A549 (cell line): ENCODE measurements around the gene L3HYPDH. TPM values are rescaled to one million over a fixed set of nuclear protein-coding genes. Genes with fewer than 3 reads are reported as not detected.

Source experiments
- ATAC-seq, 2 experiments: fragments of 200-7000 bp in 1 of 2; fragments of >200 bp in 1 of 2; cut with Nextera tagmentation in 1 of 2; cut with Tn5 transposase in 1 of 2; 3 replicates each; pipeline versions ENCODE4 v1.8.0 to v1.9.1; 2018 to 2020; ENCODE audit warnings: mild to moderate bottlenecking in 1 of 2, moderate library complexity in 1 of 2
- CTCF ChIA-PET: fragments of 300-600 bp; sonication (Branson Sonifier 250); formaldehyde crosslinking; extraction: SDS; loops from one replicate; lab custom pipeline; 2021; ENCODE audit warnings: antibody characterized with exemption, inconsistent platforms; lab: Yijun Ruan, JAX
- POLR2A ChIA-PET: fragments of 350-600 bp; formaldehyde crosslinking; extraction: SDS; loops from one replicate; lab custom pipeline; 2021; ENCODE audit warnings: antibody characterized with exemption, inconsistent platforms; lab: Yijun Ruan, JAX
- DNase-seq, 2 experiments: peaks; one replicate each; pipeline versions ENCODE4 v3.0.0 to v3.0.0-alpha.2; 2011 to 2016; ENCODE audit warnings: low read depth in 1 of 2, low spot score in 1 of 2
- FAIRE-seq: peaks from 2 replicates; lab custom pipeline; 2011; peaks lifted over from hg19 to GRCh38; lab: Jason Lieb, UNC
- H3K27ac ChIP-seq, 2 experiments: fragments of >200 bp; sonication (Bioruptor Twin); formaldehyde crosslinking; 3 replicates each; pipeline ENCODE4 v1.5.1; 2016 to 2017
- H3K4me1 ChIP-seq: fragments of >200 bp; sonication (Bioruptor Twin); formaldehyde crosslinking; 3 replicates; pipeline ENCODE4 v1.6.1; 2016
- H3K4me2 ChIP-seq: fragments of >200 bp; sonication (Bioruptor Twin); formaldehyde crosslinking; 3 replicates; pipeline ENCODE4 v1.6.1; 2016
- H3K4me3 ChIP-seq: fragments of >200 bp; sonication (Bioruptor Twin); formaldehyde crosslinking; 3 replicates; pipeline ENCODE4 v1.5.1; 2016
- H3K9me3 ChIP-seq: fragments of >200 bp; sonication (Bioruptor Twin); formaldehyde crosslinking; 3 replicates; pipeline ENCODE4 v1.6.1; 2016
- ATOH8 ChIP-seq: fragments of 250-450 bp; sonication (Bioruptor Pico); IDR thresholded peaks from 2 replicates; pipeline ENCODE4 v1.5.0; 2020; ENCODE audit warnings: low read depth, mild to moderate bottlenecking, moderate library complexity
- CEBPB ChIP-seq, 2 experiments: fragments of >200 bp in 1 of 2; sonication (Bioruptor Twin) in 1 of 2; formaldehyde crosslinking in 1 of 2; IDR thresholded peaks; 2 replicates each; pipeline ENCODE4 v1.6.1; 2012 to 2016
- CHD2 ChIP-seq: fragments of 150-350 bp; IDR thresholded peaks from 2 replicates; pipeline ENCODE4 v1.6.1; 2014; ENCODE audit warnings: low read length; ENCODE audit not compliant: partially characterized antibody
- CTCF ChIP-seq: fragments of >200 bp; sonication (Bioruptor Twin); formaldehyde crosslinking; IDR thresholded peaks from 3 replicates; pipeline ENCODE4 v1.5.1; 2016
- E2F6 ChIP-seq: IDR thresholded peaks from 2 replicates; pipeline ENCODE4 v1.6.1; 2012; ENCODE audit warnings: low read depth, borderline replicate concordance
- ESRRA ChIP-seq: fragments of 150-350 bp; IDR thresholded peaks from 2 replicates; pipeline ENCODE4 v1.6.1; 2014; ENCODE audit warnings: mild to moderate bottlenecking, low read length, borderline replicate concordance
- FOSL2 ChIP-seq, 2 experiments: fragments of 450-650 bp in 1 of 2; fragments of >200 bp in 1 of 2; sonication (Bioruptor Twin) in 1 of 2; formaldehyde crosslinking; IDR thresholded peaks; 2 replicates each; pipeline versions ENCODE4 v1.5.0 to v1.6.1; 2016 to 2020; ENCODE audit warnings: mild to moderate bottlenecking in 1 of 2, moderate library complexity in 1 of 2
- GATA3 ChIP-seq: IDR thresholded peaks from 2 replicates; pipeline ENCODE4 v1.6.1; 2012; ENCODE audit warnings: borderline replicate concordance
- HDAC2 ChIP-seq: fragments of 200-600 bp; sonication (generic); IDR thresholded peaks from 2 replicates; pipeline ENCODE4 v1.6.1; 2016
- HES2 ChIP-seq: fragments of >200 bp; sonication (Bioruptor Twin); formaldehyde crosslinking; IDR thresholded peaks from 2 replicates; pipeline ENCODE4 v1.6.1; 2016
- HMGXB4 ChIP-seq: fragments of 250-450 bp; sonication (Bioruptor Pico); IDR thresholded peaks from 2 replicates; pipeline ENCODE4 v1.5.0; 2021; ENCODE audit warnings: mild to moderate bottlenecking, moderate library complexity, borderline replicate concordance
- HOXA7 ChIP-seq: fragments of 250-450 bp; sonication (Bioruptor Pico); IDR thresholded peaks from 2 replicates; pipeline ENCODE4 v1.5.0; 2020; ENCODE audit warnings: mild to moderate bottlenecking, moderate library complexity
- HOXB5 ChIP-seq: fragments of 250-450 bp; sonication (Bioruptor Pico); IDR thresholded peaks from 2 replicates; pipeline ENCODE4 v1.5.0; 2020; ENCODE audit warnings: mild to moderate bottlenecking, moderate library complexity
- JUN ChIP-seq, 2 experiments: fragments of >200 bp; sonication (Bioruptor Twin); formaldehyde crosslinking; IDR thresholded peaks; 2 replicates in 1 of 2; 3 replicates in 1 of 2; pipeline ENCODE4 v1.6.1; 2016 to 2017
- JUNB ChIP-seq: fragments of >200 bp; sonication (Bioruptor Twin); formaldehyde crosslinking; IDR thresholded peaks from 2 replicates; pipeline ENCODE4 v1.6.1; 2016
- KDM1A ChIP-seq: fragments of 200-600 bp; sonication (generic); IDR thresholded peaks from 2 replicates; pipeline ENCODE4 v1.6.1; 2016; ENCODE audit warnings: low read depth, mild to moderate bottlenecking
- KDM5A ChIP-seq: fragments of 200-600 bp; sonication (generic); IDR thresholded peaks from 2 replicates; pipeline ENCODE4 v1.6.1; 2016; ENCODE audit warnings: antibody characterized with exemption, mild to moderate bottlenecking
- MAFK ChIP-seq: fragments of 450-650 bp; IDR thresholded peaks from 2 replicates; pipeline ENCODE4 v1.6.1; 2014; ENCODE audit not compliant: partially characterized antibody
- MAX ChIP-seq: IDR thresholded peaks from 2 replicates; pipeline ENCODE4 v1.6.1; 2012
- MAZ ChIP-seq: fragments of 150-350 bp; IDR thresholded peaks from 2 replicates; pipeline ENCODE4 v1.6.1; 2014; ENCODE audit warnings: antibody characterized with exemption, low read depth, low read length, borderline replicate concordance
- MYC ChIP-seq: IDR thresholded peaks from 2 replicates; pipeline ENCODE4 v1.6.1; 2012; ENCODE audit warnings: mild to moderate bottlenecking, inconsistent platforms, low read length, improper control_type of control experiment, borderline replicate concordance
- NPAS2 ChIP-seq: fragments of 250-450 bp; sonication (Bioruptor Pico); IDR thresholded peaks from 2 replicates; pipeline ENCODE4 v1.8.0; 2022; ENCODE audit warnings: mild to moderate bottlenecking, moderate library complexity, borderline replicate concordance
- POLR2AphosphoS2 ChIP-seq: conservative IDR thresholded peaks from 2 replicates; pipeline ENCODE4 v1.6.1; 2012; ENCODE audit warnings: low read length, improper control_type of control experiment, inconsistent platforms
- REST ChIP-seq: fragments of 200-600 bp; sonication (generic); IDR thresholded peaks from 2 replicates; pipeline ENCODE4 v1.6.1; 2016; ENCODE audit warnings: antibody characterized with exemption, mild to moderate bottlenecking, moderate library complexity
- RNF2 ChIP-seq: fragments of 200-600 bp; sonication (generic); IDR thresholded peaks from 2 replicates; pipeline ENCODE4 v1.6.1; 2016; ENCODE audit warnings: low read depth, mild to moderate bottlenecking, antibody characterized with exemption, moderate library complexity, borderline replicate concordance
- SREBF2 ChIP-seq: fragments of 450-650 bp; IDR thresholded peaks from 2 replicates; pipeline ENCODE4 v1.6.1; 2014; ENCODE audit warnings: mild to moderate bottlenecking, moderate library complexity
- ZSCAN20 ChIP-seq: fragments of 250-450 bp; sonication (Bioruptor Pico); IDR thresholded peaks from 2 replicates; pipeline ENCODE4 v1.8.0; 2022; ENCODE audit warnings: mild to moderate bottlenecking, moderate library complexity
- WGBS: methylation state at CpG from one replicate; pipeline ENCODE4 v1.1.6; 2017; ENCODE audit errors: missing lambda C conversion rate; 5-methylcytosine and 5-hydroxymethylcytosine counted together
- polyA plus RNA-seq, 4 experiments: library from polyadenylated mRNA; depleted of rRNA in 3 of 4; stranded (reverse); fragments of >200 nt; fragmentation: RNase III in 1 of 4; extraction: RNeasy Plus Mini Kit Qiagen cat#74134 plus additional on column Dnase treatment in 1 of 4; gene quantifications; 2 replicates in 3 of 4; 3 replicates in 1 of 4; pipeline ENCODE4 v1.2.3, GENCODE V29; 2011 to 2017

Gene L3HYPDH
- polyA plus RNA-seq, 2 of the 4 experiments (the other 2 are of a cell fraction) = 47.5 to 100.0 TPM

GRCh38 chr14:59492384-59492783, 8.2 kb upstream of the L3HYPDH start:
- ChIA-PET CTCF (interaction anchor here (1.2 to 1.4 kb wide), 2 partner anchors 8 to 13 kb away, joined by 3 to 4 read pairs; partner anchors contain the start of genes JKAMP and L3HYPDH), POLR2A (no interaction called here)
- Histone ChIP-seq H3K4me2 (no peak overlapping the region), H3K9me3 (no peaks in the 10 kb centered on the region), H3K27ac (no peak overlapping the region)
- no peak for ATAC-seq
- no peak for TF ChIP-seq ZSCAN20
- TF ChIP-seq ATOH8 (CRISPR knock-in tag) = no peak
- no peak for TF ChIP-seq RNF2
- TF ChIP-seq MAX = no peak
- TF ChIP-seq SREBF2 = no peak
- TF ChIP-seq HMGXB4 (CRISPR knock-in tag) = no peak
- no peak for TF ChIP-seq FOSL2 (IDR thresholded peaks at IDR 0.05)
- TF ChIP-seq FOSL2 (CRISPR knock-in tag; IDR thresholded peaks at IDR 0.05) = no peak
- TF ChIP-seq JUN (IDR thresholded peaks at IDR 0.05) = no peak
- no peak for TF ChIP-seq HOXA7 (CRISPR knock-in tag)
- no peak for TF ChIP-seq NPAS2 (CRISPR knock-in tag)
- TF ChIP-seq KDM1A = no peak
- no peak for TF ChIP-seq REST
- TF ChIP-seq MYC = no peak
- no peak for TF ChIP-seq HDAC2
- TF ChIP-seq MAFK = no peak
- TF ChIP-seq, all 56 proteins: peak for 0
- no peak overlapping the region for H3K4me3 ChIP-seq
- WGBS = 91% methylated on average over 1 of the region's 1 CpG
- no peaks in the 10 kb centered on the region for H3K4me1 ChIP-seq
- FAIRE-seq (no peak), DNase-seq (no peak)

- DNase-seq = no peak
- no peak for TF ChIP-seq ESRRA
- TF ChIP-seq HES2 = no peak
- TF ChIP-seq JUNB = no peak
- TF ChIP-seq CTCF = no peak
- no peak for TF ChIP-seq MAZ
- TF ChIP-seq GATA3 = no peak
- TF ChIP-seq HOXB5 (CRISPR knock-in tag) = no peak
- no peak for TF ChIP-seq KDM5A
- no peak for TF ChIP-seq CHD2
- no peak for TF ChIP-seq E2F6
- no peak for TF ChIP-seq CEBPB (IDR thresholded peaks at IDR 0.05)
- TF ChIP-seq POLR2AphosphoS2 = no peak
- TF ChIP-seq MAX = no peak
- Histone ChIP-seq H3K4me1 (peaks cover 9% of the 10 kb centered on the region), H3K27ac (no peak overlapping the region), H3K4me2 (no peak overlapping the region), H3K9me3 (no peaks in the 10 kb centered on the region), H3K4me3 (no peak overlapping the region)
- ChIA-PET POLR2A (no interaction called here), CTCF (interaction anchor here (2.1 kb wide), 1 partner anchor 86 kb away, joined by 12 read pairs; the partner anchor contains the start of gene CCDC175)
- WGBS = 95% methylated on average over 3 of the region's 3 CpGs
- no peak for FAIRE-seq
- no peak for ATAC-seq
These were observed 6.5 kb upstream of the L3HYPDH start for GRCh38 chr14:59490756-59491155.
